Activated T-helper 2 cell treated with anti-CD3 and anti-CD28 coated beads, Interferon-gamma antibody, Interleukin-2, Interleukin-4, amounts not matched to agents 10 μg/mL and 5 μg/mL and 100 μg/mL, durations not matched to agents 14 hours and 24 hours and 36 hours (primary cell): ENCODE data around the gene DLG2. TPM values are rescaled to one million over a fixed set of nuclear protein-coding genes. Genes with fewer than 3 reads are reported as not detected.

Experiments used
- DNase-seq: peaks from one replicate; pipeline ENCODE4 v3.0.0; 2021; ENCODE audit warnings: low spot score
- H3K27ac Mint-ChIP-seq: one replicate; pipeline ENCODE4 v1.8.0; 2021; ENCODE audit warnings: mixed read lengths
- H3K27me3 Mint-ChIP-seq: one replicate; pipeline ENCODE4 v1.8.0; 2021; ENCODE audit warnings: low read depth, mixed read lengths
- H3K36me3 Mint-ChIP-seq: one replicate; pipeline ENCODE4 v1.8.0; 2021; ENCODE audit warnings: low read depth, mixed read lengths
- H3K4me1 Mint-ChIP-seq: one replicate; pipeline ENCODE4 v1.8.0; 2021; ENCODE audit warnings: low read depth, mixed read lengths
- H3K4me3 Mint-ChIP-seq: one replicate; pipeline ENCODE4 v1.8.0; 2021; ENCODE audit warnings: low read depth, mild to moderate bottlenecking, moderate library complexity, mixed read lengths
- H3K9me3 Mint-ChIP-seq: one replicate; pipeline ENCODE4 v1.8.0; 2021; ENCODE audit warnings: mixed read lengths
- intact Hi-C: fragments of 100-400 bp; cut with micrococcal nuclease; formaldehyde crosslinking; loops from one replicate; pipeline ENCODE4 v1.15.1; 2023
- total RNA-seq: library from RNA; stranded (reverse); gene quantifications from 2 replicates; pipeline ENCODE4 v1.2.3, GENCODE V29; 2022

The DLG2 gene
- total RNA-seq, 1 donor from 2014 or later, result 1.8 TPM

- Mint-ChIP-seq H3K27ac (no peak overlapping the region), H3K4me3 (no peak overlapping the region), H3K4me1 (no peaks in the 10 kb centered on the region), H3K36me3 (no peaks in the 10 kb centered on the region), H3K27me3 (peaks cover 5% of the 10 kb centered on the region), H3K9me3 (no peaks in the 10 kb centered on the region)
- no peak for DNase-seq
- intact Hi-C loops, result no loop called here
These were observed 1813.8 kb downstream of the DLG2 start for GRCh38 chr11:83813296-83813695.

GRCh38 chr11:83809274-83809673 is 1817.9 kb downstream of the DLG2 start:
- Mint-ChIP-seq H3K27me3 (peaks cover 3% of the 10 kb centered on the region), H3K4me1 (no peaks in the 10 kb centered on the region), H3K27ac (no peak overlapping the region), H3K4me3 (no peak overlapping the region), H3K36me3 (no peaks in the 10 kb centered on the region), H3K9me3 (no peaks in the 10 kb centered on the region)
- intact Hi-C loops, result no loop called here
- DNase-seq, result no peak

- Mint-ChIP-seq H3K4me1 (no peaks in the 10 kb centered on the region), H3K4me3 (no peak overlapping the region), H3K27me3 (peaks cover 2% of the 10 kb centered on the region), H3K27ac (no peak overlapping the region), H3K9me3 (no peaks in the 10 kb centered on the region), H3K36me3 (no peaks in the 10 kb centered on the region)
- intact Hi-C loops, result no loop called here
- DNase-seq, result no peak
These were observed 1825.3 kb downstream of the DLG2 start for GRCh38 chr11:83801799-83802198.

GRCh38 chr11:83793310-83793709 is 1833.8 kb downstream of the DLG2 start:
- no peak overlapping the region for H3K27ac Mint-ChIP-seq
- H3K36me3 Mint-ChIP-seq, result no peaks in the 10 kb centered on the region
- no peaks in the 10 kb centered on the region for H3K27me3 Mint-ChIP-seq
- no peaks in the 10 kb centered on the region for H3K4me1 Mint-ChIP-seq
- DNase-seq, result no peak
- intact Hi-C loops, result no loop called here
- H3K9me3 Mint-ChIP-seq, result no peaks in the 10 kb centered on the region
- H3K4me3 Mint-ChIP-seq, result no peak overlapping the region

- H3K27ac Mint-ChIP-seq, result no peak overlapping the region
- no peak overlapping the region for H3K4me3 Mint-ChIP-seq
- H3K36me3 Mint-ChIP-seq, result no peaks in the 10 kb centered on the region
- H3K4me1 Mint-ChIP-seq, result no peaks in the 10 kb centered on the region
- H3K9me3 Mint-ChIP-seq, result no peaks in the 10 kb centered on the region
- H3K27me3 Mint-ChIP-seq, result no peaks in the 10 kb centered on the region
- intact Hi-C loops, result no loop called here
- DNase-seq, result no peak
These were observed 1835.6 kb downstream of the DLG2 start for GRCh38 chr11:83791557-83791956.

- H3K4me1 Mint-ChIP-seq, result no peaks in the 10 kb centered on the region
- no peaks in the 10 kb centered on the region for H3K36me3 Mint-ChIP-seq
- no peak overlapping the region for H3K4me3 Mint-ChIP-seq
- no peaks in the 10 kb centered on the region for H3K27me3 Mint-ChIP-seq
- no peak for DNase-seq
- no peak overlapping the region for H3K27ac Mint-ChIP-seq
- intact Hi-C loops, result no loop called here
- no peaks in the 10 kb centered on the region for H3K9me3 Mint-ChIP-seq
These were observed 1841.2 kb downstream of the DLG2 start for GRCh38 chr11:83785942-83786341.

- intact Hi-C loops, result no loop called here
- Mint-ChIP-seq H3K27ac (no peak overlapping the region), H3K27me3 (no peaks in the 10 kb centered on the region), H3K4me3 (no peak overlapping the region), H3K36me3 (no peaks in the 10 kb centered on the region), H3K9me3 (no peaks in the 10 kb centered on the region), H3K4me1 (no peaks in the 10 kb centered on the region)
- no peak for DNase-seq
These were observed 1842.7 kb downstream of the DLG2 start for GRCh38 chr11:83784419-83784818.

- H3K4me3 Mint-ChIP-seq, result no peak overlapping the region
- no peaks in the 10 kb centered on the region for H3K36me3 Mint-ChIP-seq
- no peak overlapping the region for H3K27ac Mint-ChIP-seq
- H3K4me1 Mint-ChIP-seq, result no peaks in the 10 kb centered on the region
- H3K9me3 Mint-ChIP-seq, result no peaks in the 10 kb centered on the region
- no peaks in the 10 kb centered on the region for H3K27me3 Mint-ChIP-seq
- no peak for DNase-seq
- intact Hi-C loops, result no loop called here
These were observed 1844.8 kb downstream of the DLG2 start for GRCh38 chr11:83782329-83782728.

GRCh38 chr11:83779876-83780275 is 1847.3 kb downstream of the DLG2 start:
- H3K4me3 Mint-ChIP-seq, result no peak overlapping the region
- no peak overlapping the region for H3K27ac Mint-ChIP-seq
- intact Hi-C loops, result no loop called here
- H3K36me3 Mint-ChIP-seq, result no peaks in the 10 kb centered on the region
- no peaks in the 10 kb centered on the region for H3K9me3 Mint-ChIP-seq
- no peaks in the 10 kb centered on the region for H3K4me1 Mint-ChIP-seq
- DNase-seq, result no peak
- no peaks in the 10 kb centered on the region for H3K27me3 Mint-ChIP-seq

- H3K4me1 Mint-ChIP-seq, result no peaks in the 10 kb centered on the region
- no peak for DNase-seq
- H3K36me3 Mint-ChIP-seq, result no peaks in the 10 kb centered on the region
- H3K27ac Mint-ChIP-seq, result no peak overlapping the region
- no peak overlapping the region for H3K4me3 Mint-ChIP-seq
- H3K27me3 Mint-ChIP-seq, result no peaks in the 10 kb centered on the region
- intact Hi-C loops, result no loop called here
- H3K9me3 Mint-ChIP-seq, result no peaks in the 10 kb centered on the region
These were observed 1848.5 kb downstream of the DLG2 start for GRCh38 chr11:83778596-83778995.

GRCh38 chr11:83773950-83774880 is 1852.9 kb downstream of the DLG2 start:
- Mint-ChIP-seq H3K4me1 (no peaks in the 10 kb centered on the region), H3K27me3 (no peaks in the 10 kb centered on the region), H3K4me3 (no peak overlapping the region), H3K27ac (no peak overlapping the region), H3K36me3 (no peaks in the 10 kb centered on the region), H3K9me3 (no peaks in the 10 kb centered on the region)
- no peak for DNase-seq
- intact Hi-C loops, result no loop called here

GRCh38 chr11:83768489-83768888 is 1858.7 kb downstream of the DLG2 start:
- Mint-ChIP-seq H3K27me3 (no peaks in the 10 kb centered on the region), H3K9me3 (no peaks in the 10 kb centered on the region), H3K4me1 (no peaks in the 10 kb centered on the region), H3K27ac (no peak overlapping the region), H3K4me3 (no peak overlapping the region), H3K36me3 (no peaks in the 10 kb centered on the region)
- no peak for DNase-seq
- intact Hi-C loops, result no loop called here

- Mint-ChIP-seq H3K27ac (no peak overlapping the region), H3K4me1 (no peaks in the 10 kb centered on the region), H3K36me3 (no peaks in the 10 kb centered on the region), H3K4me3 (no peak overlapping the region), H3K27me3 (no peaks in the 10 kb centered on the region), H3K9me3 (no peaks in the 10 kb centered on the region)
- DNase-seq, result no peak
- intact Hi-C loops, result no loop called here
These were observed 1860.2 kb downstream of the DLG2 start for GRCh38 chr11:83766932-83767331.
